ENCODE results near the gene SFRP5. TPM values are rescaled to one million over a fixed set of nuclear protein-coding genes. Genes with fewer than 3 reads are reported as not detected.
A peak's percentile ranks its signal among the peaks of the same experiment; 100 is the strongest.

SFRP5 gene
- total and polyA plus RNA-seq, 2 of the 4 experiments (the other 2 are of a cell fraction) = not detected

DNA sequence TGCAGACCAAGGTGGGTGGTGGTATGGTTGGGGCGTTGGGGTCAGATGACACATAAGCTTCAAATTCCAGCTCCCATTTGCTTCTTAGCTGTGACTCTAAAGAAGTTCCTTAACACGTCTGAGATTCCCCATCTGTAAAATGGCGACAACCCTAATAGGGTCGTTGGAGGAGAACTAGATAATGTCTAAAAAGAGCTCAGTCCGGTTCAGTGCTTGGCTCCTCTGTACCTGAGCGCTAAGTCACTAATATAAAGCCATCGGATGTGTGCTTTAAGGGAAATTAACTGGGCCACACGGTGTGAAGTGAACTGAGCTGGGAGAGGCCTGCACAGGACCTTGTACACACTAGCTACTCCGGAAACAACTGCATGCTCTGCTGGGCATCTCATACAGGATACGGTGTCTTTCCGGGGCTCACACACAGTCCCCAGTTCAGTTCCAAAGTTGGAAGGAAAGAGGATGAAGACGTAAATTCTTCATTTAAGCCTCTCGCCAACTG is 35.3 kb downstream of the SFRP5 start:
- peak overlapping the region; percentile 89; the same call in 1 of the 2 replicates for H3K23ac ChIP-seq (ENCODE audit: low read depth, low read length)
- H2BK5ac ChIP-seq (ENCODE audit: low read depth, low read length, poor library complexity, severe bottlenecking) = peak overlapping the region; percentile 65
- H4K91ac ChIP-seq (ENCODE audit: insufficient read depth, low read depth, low read length) = peak overlapping the region; percentile 80
- H2BK120ac ChIP-seq (ENCODE audit: low read depth, low read length) = peak overlapping the region; percentile 79; the same call in 1 of the 2 replicates
- H4K20me1 ChIP-seq (ENCODE audit: insufficient read depth, low read length) = peaks cover 20% of the 10 kb centered on the region; the same call in 1 of the 2 replicates
- peak overlapping the region; percentile 50 for H3K27ac ChIP-seq (ENCODE audit: insufficient read depth, low read length)
- dilution Hi-C loops (cut with HindIII; ENCODE audit: low sequenced_read_pairs, unreplicated experiment) = no loop called here
- peaks cover 9% of the 10 kb centered on the region for H3K36me3 ChIP-seq (ENCODE audit: control insufficient read depth, insufficient read depth, low read length)
- H3K27me3 ChIP-seq (ENCODE audit: control insufficient read depth, insufficient read depth, low read length) = no peaks in the 10 kb centered on the region
- no peak for TF ChIP-seq MAZ (IDR thresholded peaks at IDR 0.05; ENCODE audit: borderline replicate concordance, low read depth, low read length)
- TF ChIP-seq MXI1 (IDR thresholded peaks at IDR 0.05; ENCODE audit: borderline replicate concordance, low read depth, low read length) = no peak
- TF ChIP-seq FOS (IDR thresholded peaks at IDR 0.05; ENCODE audit: low read depth, low read length) = no peak
- TF ChIP-seq RAD21 (IDR thresholded peaks at IDR 0.05; ENCODE audit: low read length) = no peak
- TF ChIP-seq POLR2A (IDR thresholded peaks at IDR 0.05; ENCODE audit: low read depth, low read length) = no peak
- no peak for TF ChIP-seq RFX5 (IDR thresholded peaks at IDR 0.05; ENCODE audit: low read depth, low read length)
- TF ChIP-seq, protein P1, sequence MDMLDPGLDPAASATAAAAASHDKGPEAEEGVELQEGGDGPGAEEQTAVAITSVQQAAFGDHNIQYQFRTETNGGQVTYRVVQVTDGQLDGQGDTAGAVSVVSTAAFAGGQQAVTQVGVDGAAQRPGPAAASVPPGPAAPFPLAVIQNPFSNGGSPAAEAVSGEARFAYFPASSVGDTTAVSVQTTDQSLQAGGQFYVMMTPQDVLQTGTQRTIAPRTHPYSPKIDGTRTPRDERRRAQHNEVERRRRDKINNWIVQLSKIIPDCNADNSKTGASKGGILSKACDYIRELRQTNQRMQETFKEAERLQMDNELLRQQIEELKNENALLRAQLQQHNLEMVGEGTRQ (IDR thresholded peaks at IDR 0.05; ENCODE audit: low read depth, low read length) = no peak
- no peak overlapping the region for H3K4me3 ChIP-seq (ENCODE audit: insufficient read depth, low read depth, low read length)
- H2AFZ ChIP-seq (replicated peaks; ENCODE audit: low read length, poor library complexity) = peak overlapping the region; percentile 99
- no peaks in the 10 kb centered on the region for H3K9me3 ChIP-seq (ENCODE audit: control insufficient read depth, insufficient read depth, low read length)
- H2AK5ac ChIP-seq (ENCODE audit: low read depth, low read length) = peak overlapping the region; percentile 16; the same call in 1 of the 2 replicates
- WGBS, 2 experiments (ENCODE audit: extremely low coverage in 2 of 2, insufficient read length in 1 of 2) = 46% methylated on average over 5 of the region's 13 CpGs; no CpG with 5 or more reads in 1 of the 2 experiments
- H4K8ac ChIP-seq (ENCODE audit: low read depth in 2 of 2, low read length in 2 of 2) = peak overlapping the region; percentile 92 to 100
- peaks cover 9% of the 10 kb centered on the region for H3K4me1 ChIP-seq (ENCODE audit: control insufficient read depth, insufficient read depth, low read length)
- H3K4me2 ChIP-seq (ENCODE audit: low read depth, low read length) = peak overlapping the region; percentile 80
- in situ Hi-C loops (cut with MboI; ENCODE audit: low sequenced_read_pairs) = loop anchor here (10.0 kb wide), 1 partner anchor 162 kb away; the partner anchor contains the start of gene ANKRD2
- H3K4ac ChIP-seq (ENCODE audit: low read depth, low read length) = peak overlapping the region; percentile 92
- H2BK15ac ChIP-seq (ENCODE audit: low read depth, low read length) = peak overlapping the region; percentile 52; the same call in 2 of the 3 replicates
- intact Hi-C loops (cut with micrococcal nuclease) = no loop called here
- H3K56ac ChIP-seq (ENCODE audit: extremely low read depth, insufficient read depth, low read length) = 0 out of 2 replicates have a peak overlapping the region, but pooled peaks have one; percentile 21
- H2AK9ac ChIP-seq (replicated peaks; ENCODE audit: low read depth, low read length, poor library complexity) = peak overlapping the region; percentile 67
- DNase-seq = no peak
- ChIA-PET CTCF (interaction anchor here (0.9 to 1.5 kb wide), 4 partner anchors 9 to 32 kb away, joined by 3 to 6 read pairs (median 4); no protein-coding TSS in a partner anchor), POLR2A (ENCODE audit: unreplicated experiment) (interaction anchor here (0.6 kb wide), 1 partner anchor 48 kb away, joined by 4 read pairs; no protein-coding TSS in a partner anchor)
- H3K18ac ChIP-seq (ENCODE audit: low read depth, low read length) = peak overlapping the region; percentile 53; the same call in 1 of the 2 replicates
- peaks cover 14% of the 10 kb centered on the region for H3K9me1 ChIP-seq (ENCODE audit: insufficient read depth, low read length)
- ATAC-seq (ENCODE audit: low read depth) = peak; percentile 7
- H2BK20ac ChIP-seq (ENCODE audit: low read depth, low read length) = peak overlapping the region; percentile 42; the same call in 1 of the 2 replicates
- H4K5ac ChIP-seq (ENCODE audit: low read depth, low read length) = peak overlapping the region; percentile 98
- H3K79me1 ChIP-seq (ENCODE audit: low read depth in 1 of 2, low read length in 2 of 2) = peaks cover 16 to 39% of the 10 kb centered on the region in 2 experiments
- H3K9ac ChIP-seq (ENCODE audit: low read depth, low read length) = no peak overlapping the region
- BruUV-seq (replicated peaks) = no TSS peak
- H3K14ac ChIP-seq (replicated peaks; ENCODE audit: low read depth, low read length) = peak overlapping the region; percentile 89

Data from IMR-90 (cell line).